H54 (cell line): ENCODE results near the gene DYRK1A.

Experiments
- DNase-seq: peaks from one replicate; pipeline ENCODE4 v3.0.0; 2011; ENCODE audit warnings: low spot score, mixed read lengths; ENCODE audit not compliant: insufficient read length
- FAIRE-seq: peaks from 3 replicates; lab custom pipeline; 2011; peaks lifted over from hg19 to GRCh38; lab: Jason Lieb, UNC
- POLR2A ChIP-seq: IDR thresholded peaks from 2 replicates; pipeline ENCODE4 v1.6.1; 2011; ENCODE audit warnings: low read depth, mild to moderate bottlenecking, low read length

DYRK1A gene

DNA sequence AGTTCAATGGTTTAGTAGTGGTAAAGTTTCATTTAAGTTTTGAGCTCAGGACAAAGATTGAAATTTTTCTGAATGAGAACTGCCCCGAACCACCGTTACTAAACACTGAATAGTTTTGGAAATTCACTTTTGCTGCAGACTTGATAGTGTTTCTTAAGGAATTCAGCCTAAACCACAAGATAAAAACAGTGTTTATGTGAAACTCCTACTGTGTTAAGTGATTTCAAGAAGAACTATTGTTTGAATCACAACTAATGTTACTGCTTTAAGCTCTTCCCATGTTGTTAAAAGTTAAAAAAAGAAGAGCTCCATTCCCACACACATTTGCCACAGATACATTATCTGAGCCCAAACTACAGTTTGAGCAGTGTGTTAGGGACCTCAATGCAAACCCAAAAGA, 159.2 kb downstream of the DYRK1A start:
- TF ChIP-seq POLR2A: no peak
- DNase-seq (no peak), FAIRE-seq (no peak)

DNA sequence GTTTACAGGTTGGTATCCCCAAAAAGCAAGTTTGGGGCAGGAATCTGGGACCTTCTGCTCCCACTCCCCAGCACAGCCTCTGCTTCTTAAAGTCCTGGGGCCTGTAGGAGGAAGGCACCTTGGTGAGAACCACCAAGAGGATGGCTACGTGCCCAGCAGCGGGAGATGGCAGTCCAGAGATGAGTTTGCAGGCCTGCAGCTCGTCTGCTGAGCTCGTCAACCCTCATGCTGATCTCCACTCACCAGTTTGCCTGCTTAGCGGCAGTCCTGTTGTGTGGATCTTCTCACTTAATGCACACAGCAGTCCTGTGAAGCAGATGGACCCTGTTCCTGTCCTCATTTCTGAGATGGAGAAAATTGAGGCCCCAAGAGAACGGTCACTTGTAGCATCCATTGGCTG, 160.5 kb downstream of the DYRK1A start:
- TF ChIP-seq POLR2A: no peak
- DNase-seq: no peak
- no peak for FAIRE-seq

DNA sequence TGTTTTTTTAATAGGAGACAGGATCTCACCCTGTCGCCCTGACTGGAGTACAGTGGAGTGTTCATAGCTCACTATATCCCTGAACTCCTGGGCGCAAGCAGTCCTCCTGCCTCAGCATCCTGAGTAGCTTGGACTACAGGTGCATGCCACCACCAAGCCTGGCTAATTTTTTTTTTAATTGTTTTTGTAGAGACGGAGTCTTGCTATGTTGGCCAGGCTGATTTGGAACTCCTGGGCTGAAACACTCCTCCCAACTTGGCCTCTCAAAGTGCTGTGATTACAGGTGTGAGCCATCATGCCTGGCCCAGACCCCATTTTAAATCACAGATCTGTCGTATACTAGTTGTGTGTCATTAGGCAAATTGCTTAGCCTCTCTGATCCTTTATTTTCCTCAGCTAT, 161.1 kb downstream of the DYRK1A start:
- TF ChIP-seq POLR2A: no peak
- no peak for FAIRE-seq
- DNase-seq: no peak

DNA sequence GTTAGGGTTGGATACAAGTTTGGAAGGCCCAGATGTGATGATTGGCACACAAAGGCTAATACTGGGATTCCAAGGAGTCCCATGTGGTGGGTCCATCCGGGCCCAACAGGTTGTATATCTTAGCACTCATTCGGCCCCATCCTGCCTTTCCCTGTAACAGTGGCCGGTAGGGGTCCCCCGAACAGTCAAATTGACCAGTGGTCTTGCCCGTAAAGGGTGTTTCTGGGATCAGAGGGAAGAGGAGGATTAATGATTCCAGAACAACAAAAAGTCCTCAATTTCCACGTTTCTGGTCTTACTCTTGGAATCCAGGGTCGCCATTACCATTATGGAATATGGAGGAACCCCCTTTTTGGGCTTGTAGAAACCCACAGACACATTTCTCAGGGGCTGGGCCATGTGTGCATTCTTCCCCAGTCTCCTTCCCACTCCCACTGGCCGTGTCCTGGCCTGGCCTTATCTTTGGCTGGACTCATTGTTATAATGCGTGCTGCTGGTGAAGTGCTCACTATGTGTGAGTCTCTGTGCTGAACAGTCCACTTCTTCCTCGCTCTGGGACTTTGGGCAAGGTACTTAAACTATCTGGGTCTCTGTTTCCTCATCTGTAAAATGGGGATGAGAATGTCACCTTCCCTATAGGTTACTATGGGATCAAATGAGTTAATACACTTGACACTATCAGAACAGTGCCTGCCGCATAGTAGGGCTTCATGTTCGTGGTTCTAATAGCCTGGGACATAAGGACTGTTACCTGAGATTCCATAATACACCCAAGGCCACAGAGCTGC, 161.8 kb downstream of the DYRK1A start:
- no peak for DNase-seq
- no peak for FAIRE-seq

DNA sequence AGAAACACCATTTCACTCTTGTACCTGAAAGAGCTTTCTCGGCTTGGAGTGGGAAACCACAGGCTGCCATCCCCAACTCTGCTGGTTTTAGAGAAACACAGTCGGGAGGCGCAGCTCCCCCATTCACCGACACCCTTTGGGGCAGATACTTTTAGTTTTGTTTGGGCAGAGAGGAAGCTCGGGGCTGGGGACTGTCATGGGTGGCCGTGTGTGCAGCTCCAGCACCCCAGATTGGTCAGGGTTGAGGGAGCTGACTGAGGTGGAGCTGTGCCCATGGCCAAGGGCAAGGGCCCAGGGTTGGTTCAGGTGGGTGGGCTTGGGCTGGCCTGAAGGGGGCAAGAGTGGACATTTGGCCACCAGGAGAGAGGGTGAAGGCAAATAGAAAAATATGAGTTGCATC, 163.1 kb downstream of the DYRK1A start:
- TF ChIP-seq POLR2A: no peak
- DNase-seq (no peak), FAIRE-seq (no peak)

More for the DNA sequence above, 161.8 kb downstream of the DYRK1A start:
- no peak for TF ChIP-seq POLR2A

DNA sequence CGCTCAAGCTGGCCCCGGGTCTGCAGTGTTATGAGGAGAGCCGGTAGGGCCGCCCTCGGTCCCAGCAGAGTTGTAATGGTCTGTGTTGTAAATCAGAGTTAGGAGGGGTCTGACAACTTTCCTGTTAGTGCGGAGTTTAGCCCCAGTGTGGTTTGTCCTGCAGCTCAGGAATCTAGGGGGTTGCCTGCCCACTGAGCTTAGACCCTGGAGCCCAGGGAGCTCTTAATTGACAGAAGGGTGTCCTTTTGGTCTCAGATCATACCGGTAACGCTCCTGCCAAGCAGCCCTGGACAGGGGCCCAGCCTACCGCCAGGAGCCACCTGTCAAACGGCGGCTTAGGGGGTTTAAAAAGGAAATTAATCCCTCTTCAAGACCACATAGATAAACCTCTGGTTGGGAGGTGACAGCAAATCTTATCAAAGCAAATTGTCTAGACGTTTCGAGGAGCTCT, 164.4 kb downstream of the DYRK1A start:
- TF ChIP-seq POLR2A: no peak
- DNase-seq: no peak
- no peak for FAIRE-seq

DNA sequence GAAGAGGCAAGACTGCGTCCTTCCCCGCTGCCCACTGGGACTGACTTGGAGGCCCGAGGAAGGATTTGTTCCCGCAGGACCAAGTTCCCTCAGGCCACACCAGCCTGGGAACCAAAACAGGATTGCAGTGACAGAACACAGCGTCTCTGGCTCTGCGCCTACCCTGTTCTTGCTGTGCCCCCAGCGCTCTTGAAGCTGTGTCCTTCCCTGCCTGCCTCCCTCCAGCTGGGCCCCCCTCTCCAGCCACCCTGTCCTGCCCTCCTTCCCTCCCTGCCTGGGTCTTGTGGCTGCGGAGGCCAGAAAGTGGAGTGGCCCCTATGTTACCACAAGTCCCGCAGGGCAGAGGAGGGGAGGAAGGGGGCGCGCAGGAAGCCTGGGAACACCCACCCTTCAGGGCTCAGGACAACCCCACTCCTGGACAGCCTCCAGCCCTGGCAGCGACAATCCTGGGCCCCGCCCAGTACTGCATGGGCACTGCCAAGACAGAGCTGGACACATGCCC, 164.9 kb downstream of the DYRK1A start:
- DNase-seq: no peak
- TF ChIP-seq POLR2A: no peak
- FAIRE-seq: no peak

DNA sequence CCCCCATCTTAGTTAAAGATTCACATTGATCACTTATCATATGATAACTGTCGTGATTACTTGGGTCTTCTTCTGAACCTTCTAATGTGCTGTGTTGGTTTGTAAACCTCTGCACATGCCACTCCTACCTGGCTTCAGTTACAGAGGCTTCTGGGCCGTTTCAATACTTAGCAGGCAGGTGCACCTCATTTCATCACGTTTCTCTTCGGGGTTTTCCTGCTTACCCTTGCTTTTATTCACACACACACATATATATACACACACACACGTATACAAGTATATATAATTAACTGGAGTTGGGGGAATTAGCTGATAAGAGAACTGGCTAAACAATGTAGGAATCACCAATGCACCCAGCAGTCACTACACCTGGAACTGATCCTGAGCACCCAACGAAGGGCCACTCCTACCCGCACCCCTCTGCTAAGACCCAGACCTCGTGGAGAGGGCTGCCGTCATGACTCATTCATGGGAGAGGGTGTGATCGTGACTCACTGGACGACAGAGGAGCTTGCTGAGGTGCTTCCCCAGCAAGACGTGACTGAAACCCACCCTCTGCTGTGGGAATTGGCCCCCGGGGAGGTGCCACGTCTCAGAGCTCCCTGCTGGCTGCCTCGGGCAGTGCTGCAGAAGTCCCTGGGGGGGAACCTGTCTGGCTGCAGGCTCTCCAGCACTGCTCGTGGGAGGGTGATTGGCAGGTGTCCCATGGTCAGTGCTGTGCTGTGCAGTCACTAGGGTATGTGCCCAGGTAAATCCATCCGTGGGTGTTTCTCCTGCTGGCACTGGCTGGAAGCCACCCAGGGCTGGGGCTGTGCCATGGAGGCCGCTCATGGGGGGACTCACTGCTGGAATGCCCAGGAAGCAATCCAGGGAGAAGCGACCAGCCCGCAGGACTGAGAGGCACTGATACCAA, 166.6 kb downstream of the DYRK1A start:
- FAIRE-seq (no peak), DNase-seq (peak; percentile 63)
- no peak for TF ChIP-seq POLR2A

DNA sequence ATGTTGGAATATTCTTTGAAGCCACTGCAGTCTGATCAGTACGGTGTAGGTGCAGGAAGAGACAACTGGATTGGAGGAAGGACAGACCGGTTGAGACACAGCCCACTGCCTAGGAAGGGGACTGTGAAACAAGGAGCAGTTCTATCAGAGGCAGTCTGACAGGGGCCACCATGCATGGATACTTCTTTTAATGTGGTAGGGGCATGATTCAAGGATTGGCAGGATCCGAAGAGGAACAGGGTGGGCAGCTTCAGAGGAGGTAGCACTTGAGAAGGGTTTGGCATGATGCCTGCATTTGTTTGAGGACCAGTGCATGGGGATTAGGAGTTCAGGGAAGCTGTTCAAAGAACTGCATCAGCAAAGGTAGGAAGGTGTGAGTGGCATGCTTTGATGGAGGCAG, 167.9 kb downstream of the DYRK1A start:
- TF ChIP-seq POLR2A: no peak
- DNase-seq: no peak
- FAIRE-seq: no peak

DNA sequence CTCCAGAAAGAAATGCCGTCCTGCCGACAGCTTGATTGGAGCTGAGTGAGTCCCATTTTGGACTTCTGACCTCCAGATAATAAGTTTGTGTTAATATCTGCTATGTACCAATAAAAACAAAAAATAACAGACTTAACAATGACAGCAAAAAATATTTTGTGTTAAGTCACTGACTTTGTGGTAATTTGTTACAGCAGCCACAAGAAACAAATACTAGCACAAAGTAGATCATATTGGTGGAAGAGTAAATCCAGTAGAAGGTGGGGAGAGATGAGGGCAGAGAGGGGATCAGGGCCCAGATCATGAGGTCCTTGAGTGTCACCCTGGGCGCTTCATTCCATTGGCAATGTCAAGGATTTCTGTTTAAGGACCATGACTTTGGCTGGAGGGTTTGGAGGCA, 168.6 kb downstream of the DYRK1A start:
- FAIRE-seq (no peak), DNase-seq (no peak)
- TF ChIP-seq POLR2A: no peak

DNA sequence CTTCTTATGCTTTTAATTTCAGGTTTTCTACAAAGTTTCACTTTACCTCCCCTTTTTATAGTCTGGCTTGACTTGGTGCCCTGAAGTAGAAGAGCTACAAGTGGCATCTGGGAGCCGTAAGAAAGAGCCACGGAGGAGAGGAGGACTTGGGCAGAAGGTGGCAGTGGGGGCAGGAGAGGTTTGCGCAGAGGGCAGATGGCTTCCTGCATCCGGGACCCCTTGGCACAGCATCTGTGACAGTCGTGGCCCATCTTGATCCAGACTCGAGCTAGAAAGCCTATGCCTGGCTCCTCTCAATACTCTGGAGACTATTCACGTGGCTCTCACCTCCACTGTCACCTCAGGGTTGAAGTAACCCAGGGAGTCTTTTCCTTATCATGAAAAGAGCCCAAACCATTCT, 169.1 kb downstream of the DYRK1A start:
- no peak for TF ChIP-seq POLR2A
- DNase-seq (no peak), FAIRE-seq (no peak)

DNA sequence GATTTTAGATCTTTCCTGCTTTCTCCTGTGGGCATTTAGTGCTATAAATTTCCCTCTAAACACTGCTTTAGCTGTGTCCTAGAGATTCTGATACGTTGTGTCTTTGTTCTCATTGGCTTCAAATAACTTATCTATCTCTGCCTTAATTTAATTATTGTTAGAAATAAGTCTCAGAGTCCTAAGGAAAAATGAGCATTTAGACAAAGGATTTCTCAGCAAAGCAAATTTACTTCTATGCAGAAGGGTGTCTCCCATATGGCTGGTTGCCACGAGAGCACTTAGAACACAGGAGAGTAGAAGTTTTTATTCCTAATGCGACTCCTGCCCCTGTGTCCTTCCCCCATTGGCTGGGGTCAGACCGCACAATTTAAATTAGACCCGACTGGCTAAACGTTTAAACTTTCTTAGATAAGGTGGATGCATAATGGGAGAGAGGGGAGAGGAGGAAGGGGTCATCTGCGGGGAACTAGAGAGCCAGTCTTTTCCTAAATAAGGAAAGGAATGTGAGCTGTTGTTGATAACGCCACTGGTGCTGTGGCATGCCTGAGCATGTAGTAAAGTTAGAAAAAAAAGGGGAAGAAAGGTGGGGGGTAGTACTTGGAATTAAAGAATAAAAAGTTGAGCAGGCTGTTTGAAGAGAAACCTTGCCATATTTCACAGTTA, 170.2 kb downstream of the DYRK1A start:
- FAIRE-seq (no peak), DNase-seq (no peak)

DNA sequence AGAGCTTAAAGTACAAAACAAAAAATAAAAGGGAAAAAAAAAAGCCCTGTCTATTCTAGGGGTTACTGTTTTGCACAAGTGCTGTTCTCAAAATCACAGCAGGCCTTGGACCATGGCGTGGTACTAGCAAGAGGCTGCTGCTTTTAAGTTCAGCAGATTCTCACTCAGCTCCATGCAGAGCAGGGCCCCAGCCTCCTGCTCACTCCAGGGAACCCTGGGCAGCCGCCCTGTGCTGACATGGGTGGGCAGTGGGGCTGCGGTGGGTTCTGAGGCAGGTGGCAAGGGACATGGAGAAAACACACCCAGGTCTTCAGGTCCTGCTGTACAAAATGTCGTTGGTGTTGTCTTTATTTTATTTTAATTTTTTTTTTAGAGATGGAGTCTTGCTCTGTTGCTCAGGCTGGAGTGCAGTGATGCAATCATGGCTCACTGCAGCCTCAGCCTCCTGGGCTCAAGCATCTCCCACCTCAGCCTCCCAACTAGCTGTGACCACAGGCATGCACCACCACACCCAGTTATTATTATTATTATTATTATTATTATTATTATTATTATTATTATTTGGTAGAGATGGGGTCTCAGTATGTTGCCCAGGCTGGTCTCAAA, 170.9 kb downstream of the DYRK1A start:
- DNase-seq (no peak), FAIRE-seq (no peak)
- no peak for TF ChIP-seq POLR2A

More for the DNA sequence above, 170.2 kb downstream of the DYRK1A start:
- no peak for TF ChIP-seq POLR2A
